HG03378 (cell line): ENCODE measurements around the gene CEMIP2.

Source experiments
- ATAC-seq: cut with Tn5 transposase; IDR thresholded peaks from one replicate; pipeline ENCODE4 v1.9.1; 2021; ENCODE audit warnings: mild to moderate bottlenecking, moderate library complexity; ENCODE audit not compliant: unreplicated experiment

CEMIP2 gene

DNA sequence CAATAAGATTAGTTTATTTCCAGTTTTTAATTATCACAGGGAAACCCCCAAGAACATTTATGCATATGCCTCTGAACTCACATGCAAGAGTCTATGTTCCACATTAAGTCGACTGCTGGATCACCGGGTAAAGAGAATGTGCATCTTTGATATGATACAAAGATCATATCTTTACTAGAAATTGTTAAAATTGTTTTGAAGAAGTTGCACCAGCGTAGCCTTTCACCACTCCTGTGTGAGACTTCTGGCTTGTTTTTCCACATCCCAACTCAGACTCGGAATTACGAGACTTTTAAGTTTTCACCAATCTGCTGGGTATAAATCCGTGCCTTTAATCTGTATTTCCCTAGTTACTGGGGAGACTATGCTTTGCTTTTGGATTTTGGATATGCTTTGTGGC is 113.2 kb downstream of the CEMIP2 start:
- no peak for ATAC-seq

DNA sequence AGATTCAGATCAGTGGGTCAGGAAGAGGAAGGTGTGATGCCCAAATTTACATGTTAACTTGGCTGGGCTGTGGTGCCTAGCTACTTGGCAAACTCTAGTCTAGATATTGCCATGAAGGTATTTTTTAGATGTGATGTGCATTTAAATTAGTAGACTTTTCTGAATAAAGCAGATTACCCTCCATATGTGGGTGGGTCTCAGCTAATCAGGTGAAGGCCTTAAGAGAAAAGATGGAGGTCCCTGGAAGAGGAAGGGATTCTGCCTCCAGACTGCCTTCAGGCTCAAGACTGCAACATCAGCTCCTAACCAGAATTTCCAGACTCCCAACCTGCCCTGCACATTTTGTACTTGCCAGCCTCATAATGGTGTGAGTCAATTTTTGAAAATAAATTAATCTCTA is 115.8 kb downstream of the CEMIP2 start:
- no peak for ATAC-seq

DNA sequence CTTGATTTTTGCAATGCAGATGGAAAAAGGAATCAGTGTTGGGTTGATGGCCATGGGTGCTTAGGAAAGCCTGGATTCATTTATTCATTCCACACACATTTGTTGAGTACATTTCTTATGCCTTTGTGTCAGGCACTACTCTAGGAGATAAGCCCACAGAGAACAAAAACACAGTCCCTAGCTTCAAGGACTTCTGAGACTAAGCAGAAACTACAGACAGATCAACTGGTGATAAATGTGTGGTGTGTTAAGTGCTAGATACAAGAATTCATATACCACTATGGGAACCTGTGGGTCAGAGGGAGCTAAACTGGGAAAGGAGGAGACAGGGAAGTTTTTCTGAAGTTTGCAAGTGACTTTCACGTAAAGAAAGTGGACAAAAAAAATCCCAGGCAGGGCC is 119.9 kb downstream of the CEMIP2 start:
- ATAC-seq, result no peak

DNA sequence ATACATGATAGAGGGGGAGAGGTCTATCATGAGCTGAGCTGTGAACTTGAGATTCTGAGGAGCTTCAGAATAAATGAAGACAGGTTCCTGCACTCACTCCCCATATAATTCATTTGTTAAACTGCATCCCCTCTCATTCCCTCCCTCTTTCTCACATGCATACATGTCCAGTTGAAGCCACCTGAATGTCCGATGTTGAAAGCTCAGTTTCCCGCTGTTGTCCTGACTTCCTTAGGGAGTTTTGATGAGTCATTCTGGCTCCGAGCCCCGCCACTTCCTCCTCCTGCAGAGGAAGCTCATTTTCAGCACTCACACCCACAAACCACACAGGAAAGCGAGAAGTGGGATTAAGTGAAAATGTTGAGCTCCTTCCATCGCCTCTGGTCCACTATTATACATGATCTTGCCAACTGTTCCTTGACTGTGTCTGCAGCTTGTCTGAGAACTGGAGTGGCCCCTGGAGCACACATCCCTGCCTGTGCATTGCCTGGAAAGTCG is 121.2 kb downstream of the CEMIP2 start:
- ATAC-seq, result peak; percentile 64

DNA sequence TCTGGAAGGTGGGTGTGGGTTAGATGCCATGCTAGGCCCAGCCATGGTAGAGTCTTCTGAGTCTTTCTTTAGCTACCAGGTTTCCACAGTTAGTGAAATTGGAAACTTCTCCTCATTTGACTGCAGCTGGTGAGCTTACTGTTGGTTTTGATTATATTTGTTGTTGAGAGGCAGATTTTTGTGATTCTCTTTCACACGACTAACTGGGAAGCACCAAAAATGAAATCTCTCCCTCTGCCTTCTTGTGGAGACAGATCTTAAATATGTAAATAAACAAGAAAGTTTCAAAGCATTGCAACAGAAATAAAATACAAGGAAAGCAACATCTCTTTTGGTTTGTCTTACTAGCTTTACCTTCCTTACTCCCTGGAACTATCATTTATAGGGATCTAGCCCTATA is 122.2 kb downstream of the CEMIP2 start:
- no peak for ATAC-seq

DNA sequence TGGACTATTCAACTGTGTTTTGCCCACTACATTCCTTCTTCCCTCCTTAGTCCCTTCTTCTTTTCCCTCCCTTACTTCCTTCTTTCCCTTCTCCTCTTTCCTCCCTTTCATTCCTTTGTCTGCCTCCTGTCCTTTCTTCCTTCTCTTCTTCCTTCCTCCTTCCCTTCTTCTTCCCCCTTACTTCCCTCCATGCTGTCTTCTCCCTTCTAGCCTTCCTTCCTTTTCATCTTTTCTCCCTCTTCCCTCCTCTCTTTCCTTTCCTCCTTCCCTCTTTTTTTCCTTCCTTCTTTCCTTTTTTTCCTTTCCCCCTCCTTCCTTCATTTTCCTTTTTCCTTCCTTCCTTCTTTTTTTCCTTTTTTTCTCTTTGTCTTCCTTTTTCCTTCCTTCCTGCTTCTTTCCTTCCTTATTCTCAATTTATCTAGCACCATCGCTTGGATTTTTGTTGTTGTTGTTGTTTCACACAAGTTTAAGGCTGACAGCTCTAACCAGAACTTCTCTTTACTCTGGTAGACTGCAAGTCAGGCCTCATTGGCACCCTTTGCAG is 123.4 kb downstream of the CEMIP2 start:
- no peak for ATAC-seq

DNA sequence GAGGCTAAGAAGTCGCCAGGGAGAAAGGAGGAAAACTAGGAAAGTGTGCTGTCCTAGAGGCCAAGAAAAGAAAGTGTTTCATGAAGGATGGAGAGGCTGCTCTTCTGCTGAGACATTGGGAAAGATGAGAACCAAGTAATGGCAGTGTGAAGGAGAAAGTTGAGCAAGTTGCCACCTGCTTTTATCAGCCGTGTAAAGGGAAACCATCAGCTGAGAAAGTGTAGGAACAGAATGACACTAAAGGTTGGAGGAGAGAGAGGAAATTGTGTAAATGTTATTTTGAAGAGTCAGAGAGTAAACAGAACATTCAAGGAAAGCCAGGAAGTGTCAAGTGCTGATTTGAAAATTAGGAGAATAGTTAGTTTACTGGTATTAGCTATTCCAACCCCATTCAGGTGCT is 125.0 kb downstream of the CEMIP2 start:
- no peak for ATAC-seq

DNA sequence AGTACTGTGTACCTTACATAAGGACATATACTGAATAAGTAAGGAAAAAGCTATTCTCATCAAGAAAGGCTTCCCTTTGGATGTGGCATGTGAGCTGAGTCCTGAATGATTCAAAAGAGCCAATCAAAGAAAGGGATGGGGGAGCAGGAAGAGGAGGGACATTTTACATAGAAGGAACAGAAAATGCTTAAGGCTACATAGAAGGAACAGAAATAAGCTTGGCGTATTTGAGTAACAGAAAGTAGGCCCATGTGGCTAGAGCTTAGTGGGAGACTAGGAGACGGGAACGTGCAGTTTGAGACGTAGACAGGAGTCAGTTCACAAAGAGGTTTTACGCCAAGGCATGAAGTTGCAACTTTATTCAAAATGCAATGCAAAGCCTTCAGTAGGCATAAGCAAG is 126.3 kb downstream of the CEMIP2 start:
- ATAC-seq, result no peak

DNA sequence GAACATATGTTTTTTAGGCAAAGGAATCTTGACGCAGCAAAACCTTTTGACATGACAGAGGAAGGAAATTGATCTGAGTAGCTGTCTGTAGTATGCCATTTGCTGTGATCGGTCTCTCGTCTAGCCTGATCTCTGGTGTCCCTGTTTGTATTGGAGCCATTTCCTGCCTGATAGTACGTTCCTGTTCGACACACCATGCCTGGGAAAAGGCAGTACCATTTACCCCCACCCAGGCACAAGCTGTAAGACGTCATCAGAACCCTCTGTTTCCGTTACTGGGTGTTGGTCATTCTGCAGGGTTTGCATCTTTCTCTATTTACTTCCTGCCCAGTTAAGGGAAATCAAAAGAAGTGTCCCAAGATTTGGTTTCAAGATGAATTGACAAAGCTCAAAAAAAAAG is 129.7 kb downstream of the CEMIP2 start:
- ATAC-seq, result no peak

DNA sequence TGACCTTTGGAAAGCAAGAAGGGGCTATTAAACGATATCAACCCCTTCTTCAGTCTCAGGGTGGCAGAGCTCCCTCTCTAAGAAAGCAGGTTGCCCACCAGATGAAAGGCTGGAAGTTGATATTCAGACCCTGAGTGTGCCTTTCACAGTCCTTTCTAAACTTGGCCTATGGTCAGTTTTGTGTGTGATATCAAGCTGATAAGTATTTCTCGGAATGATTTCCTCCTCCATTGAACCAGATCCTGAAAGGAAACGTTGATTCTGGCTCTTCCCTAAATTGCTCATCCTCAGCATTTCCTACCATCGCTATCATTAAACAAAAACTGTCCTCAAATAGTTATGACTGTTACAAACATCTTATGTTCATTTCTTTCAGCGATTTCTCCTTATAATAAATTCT is 130.4 kb downstream of the CEMIP2 start:
- ATAC-seq, result no peak

DNA sequence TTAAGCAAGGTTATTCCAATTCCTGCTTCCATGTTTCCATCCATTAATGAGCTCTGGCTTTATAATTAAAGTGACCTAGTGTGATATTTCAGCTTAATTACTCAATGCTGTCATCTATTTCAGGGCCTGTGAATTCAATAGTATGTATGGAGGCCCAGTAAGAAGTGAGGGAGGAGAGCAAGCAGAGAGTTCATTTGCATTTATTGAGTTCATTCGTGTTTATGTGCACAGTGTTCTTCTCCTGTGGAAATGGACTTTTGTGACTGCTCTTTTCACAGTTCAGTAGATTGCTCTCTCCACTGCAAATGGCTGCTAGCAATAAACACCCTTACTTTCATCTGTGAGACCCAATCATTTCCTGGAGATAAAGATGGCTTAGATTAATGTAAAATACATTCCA is 130.9 kb downstream of the CEMIP2 start:
- ATAC-seq, result no peak

DNA sequence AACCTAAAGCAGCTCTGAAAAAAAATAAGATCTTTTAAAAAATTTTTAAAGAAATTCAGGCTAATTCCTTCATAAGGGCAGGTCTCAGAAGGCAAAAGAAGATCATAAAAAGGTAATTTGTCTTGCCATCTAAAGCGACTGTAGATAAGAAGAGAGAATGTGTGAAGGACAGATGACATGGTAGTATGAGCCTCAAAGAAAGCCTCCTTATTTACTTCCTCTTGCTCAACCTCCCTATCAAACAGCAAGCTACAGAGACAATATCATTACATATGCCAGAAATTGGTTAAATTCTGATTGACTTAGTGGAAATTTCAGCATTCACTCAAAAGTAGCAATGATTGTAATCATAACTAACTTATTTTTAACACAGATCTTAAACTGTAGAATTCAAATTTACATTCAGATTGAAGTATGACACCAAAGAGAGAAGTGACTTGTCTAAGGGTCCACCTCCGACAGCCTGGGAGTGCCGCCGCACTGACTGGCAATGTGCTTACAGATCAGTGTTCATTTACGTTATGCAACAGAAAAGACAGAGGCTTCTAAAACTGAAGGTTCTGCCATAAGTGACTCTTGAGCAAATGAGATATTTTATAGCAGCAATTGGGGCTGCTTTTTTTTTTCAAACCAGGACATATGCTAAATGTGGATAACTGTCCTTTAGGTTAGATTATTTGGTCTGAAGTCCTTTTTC is 132.0 kb downstream of the CEMIP2 start:
- no peak for ATAC-seq

DNA sequence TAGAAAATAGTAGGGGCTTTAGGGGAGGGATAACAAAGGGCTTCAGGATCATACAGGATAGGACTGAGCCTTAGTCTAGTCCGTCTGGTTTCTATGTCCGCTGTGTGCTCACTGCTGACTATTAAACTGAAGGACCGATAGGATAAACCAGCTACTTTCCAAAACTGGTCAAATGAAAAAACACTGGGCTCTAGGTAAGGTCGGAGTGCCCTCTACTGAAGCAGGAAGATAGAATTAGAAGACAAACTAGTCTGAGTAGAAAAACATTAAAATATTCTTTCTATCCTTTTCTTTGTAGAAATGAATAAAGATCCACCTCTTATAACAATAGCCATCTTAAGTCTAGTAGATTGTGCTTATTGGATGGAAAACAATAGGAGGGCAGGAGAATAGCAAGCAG is 133.6 kb downstream of the CEMIP2 start:
- ATAC-seq, result no peak
